Right atrium auricular region (tissue), 2 donors: Measurements from ENCODE around the gene MEF2A. TPM values are rescaled to one million over a fixed set of nuclear protein-coding genes. Genes with fewer than 3 reads are reported as not detected.

Experiments
- DNase-seq: peaks from one replicate; pipeline ENCODE4 v3.0.0-alpha.2; 2019; ENCODE audit warnings: low spot score
- H3K27ac ChIP-seq, 2 donors: fragments of 200-600 bp; sonication (generic); 1 replicate in 1 of 2; 2 replicates in 1 of 2; pipeline ENCODE4 v1.5.1; 2016 to 2019
- H3K27me3 ChIP-seq, 2 donors: fragments of 200-600 bp; sonication (generic); one replicate each; pipeline versions ENCODE4 v1.5.1 to v1.6.0; 2017 to 2019
- H3K36me3 ChIP-seq: fragments of 200-600 bp; sonication (generic); one replicate; pipeline ENCODE4 v1.5.1; 2016
- H3K4me1 ChIP-seq, 2 donors: fragments of 200-600 bp; sonication (generic); one replicate each; pipeline versions ENCODE4 v1.5.1 to v1.6.0; 2017 to 2019
- H3K4me3 ChIP-seq, 2 donors: fragments of 200-600 bp; sonication (generic); 1 replicate in 1 of 2; 2 replicates in 1 of 2; pipeline ENCODE4 v1.5.1; 2017 to 2019; ENCODE audit warnings: mild to moderate bottlenecking in 1 of 2, moderate library complexity in 1 of 2
- H3K9me3 ChIP-seq, 2 donors: fragments of 200-600 bp; sonication (generic); one replicate each; pipeline ENCODE4 v1.5.1; 2019
- CTCF ChIP-seq, 2 donors: fragments of 200-600 bp; sonication (generic); IDR thresholded peaks; one replicate each; pipeline ENCODE4 v1.5.1; 2019; ENCODE audit warnings: antibody characterized with exemption in 2 of 2
- total RNA-seq, 2 donors: library from RNA; depleted of rRNA; stranded (reverse); fragments of >200 nt; gene quantifications; one replicate each; pipeline ENCODE4 v1.1.0, GENCODE V29; 2016

The MEF2A gene
- total RNA-seq, 2 donors from 2014 or later = 175 to 245 TPM

DNA sequence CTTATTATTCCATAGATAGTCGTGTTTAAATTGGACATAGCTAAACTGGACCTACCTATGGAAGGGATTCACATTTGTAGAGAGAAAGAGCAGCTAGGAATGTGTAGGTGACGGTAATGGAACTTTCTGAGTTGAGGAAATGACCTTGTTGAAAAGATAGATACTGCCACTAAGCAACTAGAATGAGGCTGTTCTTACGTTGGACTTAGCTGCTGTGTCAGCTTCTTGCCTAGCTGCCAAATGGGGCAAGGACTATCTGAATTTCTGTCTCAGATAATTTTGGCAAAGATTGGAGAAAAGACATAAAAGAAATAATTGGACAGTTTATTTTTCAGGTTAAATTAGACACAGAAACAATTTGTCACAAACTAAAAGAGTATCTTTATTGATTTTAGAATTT is 68.8 kb downstream of the MEF2A start:
- Histone ChIP-seq H3K36me3 (peaks cover 15% of the 10 kb centered on the region), H3K4me1 (peaks cover 0 to 42% of the 10 kb centered on the region in 2 donors), H3K27ac (peak overlapping the region in 1 of 2 donors; percentile 75), H3K27me3 (no peaks in the 10 kb centered on the region), H3K9me3 (no peaks in the 10 kb centered on the region), H3K4me3 (no peak overlapping the region)
- TF ChIP-seq CTCF (IDR thresholded peaks at IDR 0.05) = no peak
- DNase-seq = no peak

DNA sequence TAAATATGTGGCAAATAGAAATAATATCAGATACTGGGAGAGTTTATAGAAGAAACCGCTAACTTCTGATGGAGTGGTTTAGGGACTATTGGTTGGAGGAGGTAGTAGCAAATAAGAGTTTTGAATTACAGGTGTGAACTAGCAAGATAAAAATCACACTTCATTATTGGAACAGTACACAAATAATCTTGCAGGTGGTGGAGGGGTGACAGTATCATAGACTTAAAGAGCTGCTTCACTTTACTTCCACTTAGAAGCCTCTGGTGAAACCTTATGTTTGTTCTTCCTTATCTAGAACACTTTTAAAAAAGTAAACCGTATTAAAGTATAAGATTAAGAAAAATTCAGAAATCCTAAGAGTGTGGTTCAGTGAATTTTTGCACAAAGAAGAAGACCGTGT is 69.4 kb downstream of the MEF2A start:
- peak overlapping the region in 1 of 2 donors; percentile 75 for H3K27ac ChIP-seq
- no peaks in the 10 kb centered on the region for H3K9me3 ChIP-seq
- no peaks in the 10 kb centered on the region for H3K27me3 ChIP-seq
- no peak for DNase-seq
- peaks cover 0 to 40% of the 10 kb centered on the region in 2 donors for H3K4me1 ChIP-seq
- peaks cover 15% of the 10 kb centered on the region for H3K36me3 ChIP-seq
- no peak overlapping the region for H3K4me3 ChIP-seq
- TF ChIP-seq CTCF (IDR thresholded peaks at IDR 0.05) = no peak

- Histone ChIP-seq H3K9me3 (no peaks in the 10 kb centered on the region), H3K27me3 (no peaks in the 10 kb centered on the region), H3K36me3 (peaks cover 17% of the 10 kb centered on the region), H3K4me1 (peaks cover 0 to 35% of the 10 kb centered on the region in 2 donors), H3K4me3 (no peak overlapping the region), H3K27ac (peak overlapping the region in 1 of 2 donors; percentile 75)
- DNase-seq = no peak
- no peak for TF ChIP-seq CTCF (IDR thresholded peaks at IDR 0.05)
Observed at GRCh38 chr15:99635794-99636193, 70.0 kb downstream of the MEF2A start.

DNA sequence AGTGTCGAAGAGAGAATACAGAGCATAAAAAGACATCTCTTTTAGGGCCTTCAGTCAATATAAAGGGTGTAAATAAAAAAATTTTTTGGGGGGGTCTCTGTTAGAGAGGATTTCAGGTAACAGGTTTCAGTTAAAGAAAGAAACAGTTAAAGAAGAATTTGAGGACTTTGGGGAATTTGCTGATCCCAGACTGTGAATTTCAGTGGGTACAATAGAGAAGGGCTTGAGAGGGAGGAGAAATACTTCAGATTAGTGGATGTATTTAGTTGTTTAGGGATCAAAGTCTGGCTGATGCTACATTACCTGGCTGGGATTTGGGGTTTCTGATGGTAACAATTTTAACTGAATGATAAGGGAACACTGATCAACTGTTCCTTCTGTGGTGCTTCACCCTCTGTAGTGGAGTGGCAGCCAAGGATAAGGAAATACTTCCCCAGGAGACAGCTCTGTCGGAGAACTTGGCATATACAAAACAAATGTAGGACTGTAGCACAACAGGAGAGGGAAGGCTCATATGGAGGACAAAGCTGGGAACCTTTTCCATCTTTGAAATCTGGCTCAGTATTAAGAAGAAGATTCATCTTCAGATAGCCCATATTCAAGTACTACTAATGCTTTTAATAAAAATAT is 79.2 kb downstream of the MEF2A start:
- no peak for TF ChIP-seq CTCF (IDR thresholded peaks at IDR 0.05)
- peaks cover 19% of the 10 kb centered on the region for H3K36me3 ChIP-seq
- peaks cover 0 to 7% of the 10 kb centered on the region in 2 donors for H3K9me3 ChIP-seq
- peaks cover 0 to 25% of the 10 kb centered on the region in 2 donors for H3K4me1 ChIP-seq
- peak overlapping the region; percentile 3 to 29 for H3K27ac ChIP-seq
- H3K4me3 ChIP-seq = no peak overlapping the region
- no peak for DNase-seq
- H3K27me3 ChIP-seq = no peaks in the 10 kb centered on the region

DNA sequence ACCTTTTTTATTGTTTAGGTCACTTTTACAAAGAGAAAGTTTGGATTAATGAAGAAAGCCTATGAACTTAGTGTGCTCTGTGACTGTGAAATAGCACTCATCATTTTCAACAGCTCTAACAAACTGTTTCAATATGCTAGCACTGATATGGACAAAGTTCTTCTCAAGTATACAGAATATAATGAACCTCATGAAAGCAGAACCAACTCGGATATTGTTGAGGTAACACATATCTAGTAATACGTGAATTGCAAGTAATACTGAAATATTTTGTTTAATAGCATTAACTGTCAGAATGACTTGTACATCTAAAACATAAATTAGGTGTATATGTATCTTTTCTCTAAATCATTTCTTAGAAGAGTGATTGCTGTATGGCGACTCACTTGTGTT is 79.8 kb downstream of the MEF2A start:
- H3K27ac ChIP-seq = peak overlapping the region; percentile 3 to 29
- no peak overlapping the region for H3K4me3 ChIP-seq
- peaks cover 0 to 7% of the 10 kb centered on the region in 2 donors for H3K9me3 ChIP-seq
- no peak for DNase-seq
- peaks cover 0 to 25% of the 10 kb centered on the region in 2 donors for H3K4me1 ChIP-seq
- no peak for TF ChIP-seq CTCF (IDR thresholded peaks at IDR 0.05)
- no peaks in the 10 kb centered on the region for H3K27me3 ChIP-seq
- peaks cover 19% of the 10 kb centered on the region for H3K36me3 ChIP-seq

DNA sequence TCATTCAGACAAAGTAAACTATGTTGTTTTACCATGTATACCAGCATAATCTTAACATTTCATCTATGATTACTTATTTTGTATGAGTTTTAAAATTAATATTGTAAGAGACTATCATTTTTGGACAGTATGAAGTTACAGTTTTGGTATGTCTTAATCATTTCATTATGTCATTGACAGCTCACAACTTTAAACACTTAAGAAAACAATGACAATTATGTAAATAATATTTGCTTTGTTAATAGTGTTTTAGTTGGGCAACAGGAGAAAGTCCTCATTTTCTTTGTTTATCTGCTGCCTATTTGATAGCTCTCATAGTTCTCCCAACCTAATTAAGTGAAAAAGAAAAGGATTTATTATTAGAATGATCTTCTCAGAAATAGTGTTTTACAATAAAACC is 80.2 kb downstream of the MEF2A start:
- DNase-seq = no peak
- peaks cover 16% of the 10 kb centered on the region for H3K36me3 ChIP-seq
- H3K27ac ChIP-seq = no peak overlapping the region
- H3K4me1 ChIP-seq = peaks cover 0 to 29% of the 10 kb centered on the region in 2 donors
- H3K4me3 ChIP-seq = no peak overlapping the region
- H3K9me3 ChIP-seq = peaks cover 0 to 7% of the 10 kb centered on the region in 2 donors
- no peaks in the 10 kb centered on the region for H3K27me3 ChIP-seq
- no peak for TF ChIP-seq CTCF (IDR thresholded peaks at IDR 0.05)
